Subcutaneous adipose tissue (tissue), 4 donors: ENCODE data around the gene EXOC6B. TPM values are rescaled to one million over a fixed set of nuclear protein-coding genes. Genes with fewer than 3 reads are reported as not detected.

Experiments used
- total RNA-seq, 4 donors: library from RNA; depleted of rRNA; stranded (reverse); fragments of >200 nt; gene quantifications; one replicate each; pipeline ENCODE4 v1.1.0, GENCODE V29; 2016
- TF ChIP-seq, protein P1 (sequence below): fragments of 450-650 bp; IDR thresholded peaks from one replicate; pipeline ENCODE4 v1.5.1; 2016; ENCODE audit warnings: low read depth, mild to moderate bottlenecking, control low read depth, antibody characterized with exemption, moderate library complexity

EXOC6B gene
- total RNA-seq, 4 donors from 2014 or later, result 33.9 to 40.5 (median 38.9) TPM

DNA sequence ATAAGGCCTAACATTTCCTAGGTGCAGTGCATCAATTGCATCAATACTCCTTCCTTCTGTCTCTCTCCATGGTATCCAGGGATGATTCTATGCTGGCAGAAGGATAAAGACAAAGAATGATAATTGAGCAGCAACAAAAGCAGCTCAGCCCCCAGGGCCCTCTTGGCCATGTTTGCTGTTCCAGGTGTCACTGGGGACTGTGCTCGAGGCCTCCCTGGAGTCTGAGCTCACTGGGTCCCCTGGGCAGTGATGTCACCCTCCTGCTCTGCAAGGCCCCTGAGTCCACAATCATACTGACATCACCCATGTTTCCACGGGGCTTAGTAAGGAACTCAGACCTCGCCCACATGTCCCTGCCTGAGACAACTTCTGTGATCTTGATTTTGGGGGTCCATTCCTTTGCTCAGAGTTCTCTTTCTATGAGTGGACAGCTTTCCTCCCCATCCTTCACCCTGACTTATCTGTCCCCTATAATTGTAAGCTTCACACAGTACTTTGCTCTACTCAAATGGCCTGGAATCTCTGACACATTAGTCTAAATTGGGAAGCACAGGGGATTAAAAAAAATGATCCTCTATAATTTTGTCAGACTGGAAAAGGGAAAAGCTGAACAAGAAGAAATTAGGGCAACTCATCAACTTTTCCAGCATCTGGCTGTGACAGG lies 15.8 kb upstream of the EXOC6B start:
- TF ChIP-seq, protein P1, sequence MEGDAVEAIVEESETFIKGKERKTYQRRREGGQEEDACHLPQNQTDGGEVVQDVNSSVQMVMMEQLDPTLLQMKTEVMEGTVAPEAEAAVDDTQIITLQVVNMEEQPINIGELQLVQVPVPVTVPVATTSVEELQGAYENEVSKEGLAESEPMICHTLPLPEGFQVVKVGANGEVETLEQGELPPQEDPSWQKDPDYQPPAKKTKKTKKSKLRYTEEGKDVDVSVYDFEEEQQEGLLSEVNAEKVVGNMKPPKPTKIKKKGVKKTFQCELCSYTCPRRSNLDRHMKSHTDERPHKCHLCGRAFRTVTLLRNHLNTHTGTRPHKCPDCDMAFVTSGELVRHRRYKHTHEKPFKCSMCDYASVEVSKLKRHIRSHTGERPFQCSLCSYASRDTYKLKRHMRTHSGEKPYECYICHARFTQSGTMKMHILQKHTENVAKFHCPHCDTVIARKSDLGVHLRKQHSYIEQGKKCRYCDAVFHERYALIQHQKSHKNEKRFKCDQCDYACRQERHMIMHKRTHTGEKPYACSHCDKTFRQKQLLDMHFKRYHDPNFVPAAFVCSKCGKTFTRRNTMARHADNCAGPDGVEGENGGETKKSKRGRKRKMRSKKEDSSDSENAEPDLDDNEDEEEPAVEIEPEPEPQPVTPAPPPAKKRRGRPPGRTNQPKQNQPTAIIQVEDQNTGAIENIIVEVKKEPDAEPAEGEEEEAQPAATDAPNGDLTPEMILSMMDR, result no peak

DNA sequence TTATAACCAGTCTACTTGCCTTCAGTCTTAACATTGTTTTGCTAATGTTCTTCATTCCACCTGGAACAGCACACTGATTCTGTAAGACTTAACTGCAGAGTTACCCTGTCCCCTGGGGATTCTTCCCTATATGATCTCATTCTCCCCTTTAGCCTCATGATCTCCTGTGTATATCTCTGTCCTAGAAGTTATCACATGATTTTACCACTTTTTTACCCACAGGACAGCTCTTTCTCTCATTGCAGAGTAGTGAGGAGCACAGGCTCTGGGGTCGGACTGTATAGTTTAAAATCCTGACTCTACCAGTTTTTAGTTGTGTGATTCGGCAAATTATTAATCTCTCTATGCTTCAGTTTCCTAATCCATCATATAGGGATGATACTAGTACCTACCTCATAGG lies 14.2 kb upstream of the EXOC6B start:
- TF ChIP-seq, protein P1, result no peak

DNA sequence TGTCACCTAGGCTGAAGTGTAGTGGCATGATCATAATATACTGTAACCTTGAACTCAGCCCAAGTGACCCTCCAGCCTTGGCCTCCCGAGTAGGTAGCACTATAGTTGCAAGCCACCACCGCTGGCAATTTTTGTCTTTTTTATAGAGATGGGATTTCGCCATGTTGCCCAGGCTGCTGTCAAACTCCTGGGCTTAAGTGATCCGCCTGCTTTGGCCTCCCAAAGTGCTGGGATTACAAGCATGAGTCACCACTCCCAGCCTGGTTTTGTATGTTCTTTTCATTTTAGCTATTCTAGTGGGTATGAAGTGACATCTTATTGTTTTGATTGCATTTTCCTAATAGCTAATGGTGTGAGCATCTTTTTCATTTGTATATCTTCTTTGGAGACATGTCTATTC lies 11.3 kb upstream of the EXOC6B start:
- TF ChIP-seq, protein P1, result no peak

DNA sequence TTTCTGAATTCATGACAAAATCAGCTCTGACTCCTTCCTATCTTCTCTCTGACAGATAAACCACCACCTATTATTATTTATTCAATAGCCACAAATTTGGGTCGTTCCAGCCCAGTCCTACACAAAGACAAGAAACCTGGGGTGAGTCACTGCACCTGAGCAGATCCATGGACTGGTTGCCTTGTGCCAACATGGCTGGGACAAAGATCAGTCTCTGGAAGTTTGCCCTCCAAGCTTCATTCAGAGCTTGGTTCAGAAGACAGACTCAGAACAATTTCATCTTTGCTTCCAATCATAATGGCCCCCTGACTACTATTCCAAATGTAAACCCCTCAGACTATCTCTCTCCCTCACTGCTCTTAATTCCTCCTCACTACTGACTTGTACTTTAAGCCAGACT lies 9.6 kb upstream of the EXOC6B start:
- TF ChIP-seq, protein P1, result no peak

DNA sequence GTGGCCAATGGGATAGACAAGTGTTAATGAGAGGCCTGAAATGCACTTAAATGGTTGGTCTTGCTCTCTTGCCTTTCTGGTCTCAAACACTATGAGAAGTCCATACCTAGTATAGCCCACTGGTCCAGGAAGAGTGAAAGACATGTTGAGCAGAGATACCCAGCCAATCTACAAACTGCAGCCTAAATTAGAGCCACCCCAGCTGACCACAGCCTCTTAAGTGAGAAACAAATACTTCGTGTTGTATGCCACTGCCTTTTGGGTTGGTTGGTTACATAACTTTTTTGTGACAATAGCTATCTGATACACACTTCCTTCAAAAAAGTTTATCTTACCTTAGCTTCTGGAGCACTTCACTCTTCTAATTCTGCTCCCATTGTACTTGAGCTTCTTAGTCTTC lies 8.8 kb upstream of the EXOC6B start:
- TF ChIP-seq, protein P1, result no peak

DNA sequence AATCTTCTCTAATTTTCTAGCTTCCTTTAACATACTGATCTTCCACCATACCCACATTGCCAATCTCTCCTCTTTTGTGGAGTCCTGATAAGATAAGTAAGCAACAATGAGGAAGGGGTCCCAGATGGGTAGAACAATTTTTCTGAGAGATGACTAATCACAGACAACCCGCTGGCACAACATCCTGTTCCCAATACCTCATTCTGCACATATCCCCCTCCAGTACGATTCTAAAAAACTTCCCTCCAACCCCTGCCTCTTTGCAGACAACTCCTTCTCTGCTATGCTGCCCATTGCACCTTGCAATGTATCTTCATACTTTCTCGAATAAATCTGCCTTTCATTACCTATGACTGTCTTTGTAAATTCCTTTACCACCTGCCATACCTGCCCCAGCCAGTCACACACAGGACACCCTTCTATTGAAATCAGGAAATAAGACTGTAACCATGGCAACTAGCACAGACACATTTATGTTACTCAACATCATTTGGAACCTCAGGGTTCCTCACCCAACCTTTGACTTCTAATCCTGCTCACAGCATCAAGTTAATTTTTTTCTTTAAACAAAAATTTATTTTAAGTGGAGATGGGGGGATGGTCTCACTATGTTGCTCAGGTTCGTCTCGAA lies 7.4 kb upstream of the EXOC6B start:
- TF ChIP-seq, protein P1, result no peak

DNA sequence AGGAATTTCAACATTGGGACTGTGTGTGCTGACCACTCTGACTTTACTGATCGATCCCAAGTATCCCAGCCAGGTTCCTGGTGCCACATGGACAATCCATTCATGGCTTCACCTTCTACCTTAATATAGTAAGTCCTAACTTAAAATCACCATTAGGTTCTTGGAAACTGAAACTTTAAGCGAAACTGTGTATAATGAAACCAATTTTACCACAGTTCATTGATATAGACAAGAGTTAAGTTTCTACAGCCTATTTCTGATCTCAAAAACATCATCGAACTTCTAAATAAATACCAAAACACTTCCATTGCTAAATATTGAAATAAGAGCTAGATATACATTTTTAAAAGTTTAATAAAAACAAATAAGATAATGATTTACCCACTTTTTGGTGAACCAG lies 4.4 kb upstream of the EXOC6B start:
- TF ChIP-seq, protein P1, result no peak
